ENCODE data around the gene RBP5.

Gene RBP5

DNA sequence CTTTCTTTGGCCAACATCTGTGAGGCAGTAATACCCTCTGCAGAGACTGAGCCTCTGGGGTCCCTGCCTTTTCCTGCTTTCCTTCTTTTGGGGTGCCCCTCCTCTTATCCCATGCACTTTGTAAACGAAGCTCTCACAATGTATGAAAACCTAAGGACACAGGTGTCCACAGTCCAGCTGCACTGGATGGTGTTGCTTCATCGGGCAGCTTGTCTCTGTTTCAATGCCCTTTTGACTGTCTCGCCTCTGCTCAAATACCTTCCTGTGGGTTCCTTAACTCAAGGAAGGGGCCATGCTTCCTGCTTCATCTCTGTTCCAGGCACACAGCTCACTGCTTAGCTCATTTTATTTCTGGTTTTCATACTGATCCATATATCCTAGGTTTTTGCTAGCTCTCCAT, 26.1 kb downstream of the RBP5 start:
- H3K4me1 Mint-ChIP-seq: peaks cover 31% of the 10 kb centered on the region
- no peaks in the 10 kb centered on the region for H3K27me3 Mint-ChIP-seq
- H3K9me3 Mint-ChIP-seq: peaks cover 13 to 16% of the 10 kb centered on the region in 2 donors
- ATAC-seq (no peak), DNase-seq (no peak)
- no peak overlapping the region for H3K4me3 Mint-ChIP-seq
- H3K27ac Mint-ChIP-seq: peak overlapping the region; percentile 29 to 85

DNA sequence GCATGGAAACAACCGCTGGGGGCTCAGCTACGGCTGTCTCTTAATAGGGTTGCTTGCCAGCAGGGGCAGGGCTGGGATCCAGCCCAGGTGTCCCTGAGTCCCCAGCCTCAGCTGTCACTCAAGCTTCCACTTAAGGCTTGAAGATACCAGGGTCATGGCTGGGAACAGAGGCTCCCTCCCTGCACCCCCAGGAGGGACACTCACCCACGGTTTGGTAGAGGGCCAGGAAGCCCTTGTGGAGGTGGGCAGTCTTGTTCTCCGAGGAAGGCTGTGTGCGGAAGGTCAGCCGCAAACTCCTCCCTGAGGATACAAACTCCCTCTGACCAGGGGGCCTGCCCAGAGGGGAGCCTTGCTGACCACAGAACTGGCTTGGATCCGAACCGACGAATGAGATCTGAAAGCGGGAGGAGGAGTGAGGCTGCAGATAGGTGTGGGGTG, 27.0 kb downstream of the RBP5 start:
- Mint-ChIP-seq H3K4me1 (peaks cover 30% of the 10 kb centered on the region), H3K4me3 (no peak overlapping the region), H3K9me3 (peaks cover 13 to 14% of the 10 kb centered on the region in 2 donors), H3K27ac (no peak overlapping the region), H3K27me3 (no peaks in the 10 kb centered on the region)
- ATAC-seq (no peak), DNase-seq (no peak)

DNA sequence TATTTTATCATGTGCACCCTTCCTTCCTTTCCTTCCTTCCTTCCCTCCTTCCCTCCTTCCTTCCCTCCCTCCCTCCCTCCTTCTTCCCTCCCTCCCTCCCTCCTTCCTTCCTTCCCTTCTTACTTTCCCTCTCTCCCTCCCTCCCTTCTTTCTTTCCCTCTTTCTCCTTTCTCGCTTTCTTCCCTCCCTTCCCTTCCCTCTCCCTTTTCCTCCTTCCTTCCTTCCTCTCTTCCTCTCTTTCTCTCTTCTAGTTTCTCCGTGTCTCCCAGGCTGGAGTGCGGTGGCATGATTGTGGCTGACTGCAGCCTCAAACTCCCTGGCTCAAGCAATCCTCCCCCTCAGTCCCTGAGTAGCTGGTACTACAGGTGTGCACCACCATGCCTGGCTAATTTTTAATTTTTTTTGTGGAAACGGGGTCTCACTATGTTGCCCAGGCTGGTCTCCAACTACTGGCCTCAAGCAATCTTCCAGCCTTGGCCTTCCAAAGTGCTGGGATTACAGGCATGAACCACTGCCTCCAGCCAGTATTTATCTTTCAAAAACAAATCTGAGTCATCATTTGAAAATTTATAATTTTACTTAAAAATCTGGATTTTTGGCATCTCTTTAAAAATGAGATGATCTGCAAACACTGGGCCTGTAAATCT, 27.5 kb downstream of the RBP5 start:
- H3K27ac Mint-ChIP-seq: peak overlapping the region in 1 of 2 donors; percentile 29

DNA sequence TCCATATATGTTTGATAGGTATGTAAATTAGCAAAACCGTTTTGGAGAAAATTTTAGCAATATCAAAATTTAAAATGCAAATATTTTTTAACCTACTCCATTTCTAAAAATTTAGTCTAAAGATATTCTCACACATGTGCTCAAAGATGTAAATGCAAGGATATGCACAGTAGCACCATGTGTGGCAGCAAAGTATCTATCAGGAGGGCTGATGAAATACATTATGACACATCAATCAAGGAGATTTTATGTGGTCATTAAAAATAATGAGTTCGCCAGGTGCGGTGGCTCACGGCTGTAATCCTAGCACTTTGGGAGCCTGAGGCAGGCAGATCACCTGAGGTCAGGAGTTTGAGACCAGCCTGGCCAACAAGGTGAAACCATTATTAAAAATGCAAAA, 28.4 kb downstream of the RBP5 start:
- DNase-seq (no peak), ATAC-seq (no peak)
- peaks cover 22% of the 10 kb centered on the region for H3K4me1 Mint-ChIP-seq
- H3K27ac Mint-ChIP-seq: no peak overlapping the region
- no peaks in the 10 kb centered on the region for H3K27me3 Mint-ChIP-seq
- H3K9me3 Mint-ChIP-seq: peaks cover 0 to under 1% of the 10 kb centered on the region in 2 donors
- no peak overlapping the region for H3K4me3 Mint-ChIP-seq

More for the DNA sequence above, 27.5 kb downstream of the RBP5 start:
- Mint-ChIP-seq H3K9me3 (peaks cover 9% of the 10 kb centered on the region in 2 donors), H3K4me1 (peaks cover 31% of the 10 kb centered on the region), H3K27me3 (no peaks in the 10 kb centered on the region), H3K4me3 (no peak overlapping the region)
- DNase-seq: no peak
- ATAC-seq: no peak

DNA sequence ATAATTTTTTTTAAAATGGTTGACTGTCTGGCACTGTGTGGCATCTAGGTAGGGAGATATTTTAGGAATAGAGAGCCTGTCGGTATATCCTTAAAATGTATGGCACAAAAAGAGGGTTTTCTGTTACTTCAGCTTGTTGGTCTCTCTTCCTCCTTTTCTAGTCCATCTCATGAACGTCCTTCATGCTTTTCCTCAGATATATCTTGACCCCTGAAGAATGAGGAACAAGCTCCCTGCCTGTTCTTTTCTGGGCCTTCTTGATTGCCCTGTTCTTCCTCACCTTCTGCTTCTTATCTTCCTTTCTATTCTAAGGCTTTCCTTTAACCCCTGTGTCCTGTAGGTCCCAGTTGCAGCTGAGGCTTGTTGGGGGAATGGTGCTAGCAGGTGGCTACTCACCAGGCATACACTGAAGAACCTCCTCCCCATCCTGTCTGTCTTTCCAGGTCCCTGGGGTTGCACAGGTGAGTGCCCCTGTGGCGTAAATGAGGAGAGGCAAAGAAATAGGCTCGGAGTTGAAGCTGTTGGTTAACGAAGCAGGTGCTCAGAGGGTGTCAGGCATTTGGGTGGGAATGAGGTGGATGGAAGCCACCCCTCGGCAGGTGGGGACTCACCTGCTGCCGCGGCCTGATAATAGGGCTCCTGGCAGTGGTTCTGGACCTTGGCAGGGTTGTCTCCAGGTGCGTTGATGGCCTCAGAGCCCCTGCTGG, 29.2 kb downstream of the RBP5 start:
- no peak overlapping the region for H3K4me3 Mint-ChIP-seq
- ATAC-seq (no peak), DNase-seq (no peak)
- H3K9me3 Mint-ChIP-seq: no peaks in the 10 kb centered on the region
- H3K4me1 Mint-ChIP-seq: peaks cover 21% of the 10 kb centered on the region
- H3K27ac Mint-ChIP-seq: no peak overlapping the region
- no peaks in the 10 kb centered on the region for H3K27me3 Mint-ChIP-seq

DNA sequence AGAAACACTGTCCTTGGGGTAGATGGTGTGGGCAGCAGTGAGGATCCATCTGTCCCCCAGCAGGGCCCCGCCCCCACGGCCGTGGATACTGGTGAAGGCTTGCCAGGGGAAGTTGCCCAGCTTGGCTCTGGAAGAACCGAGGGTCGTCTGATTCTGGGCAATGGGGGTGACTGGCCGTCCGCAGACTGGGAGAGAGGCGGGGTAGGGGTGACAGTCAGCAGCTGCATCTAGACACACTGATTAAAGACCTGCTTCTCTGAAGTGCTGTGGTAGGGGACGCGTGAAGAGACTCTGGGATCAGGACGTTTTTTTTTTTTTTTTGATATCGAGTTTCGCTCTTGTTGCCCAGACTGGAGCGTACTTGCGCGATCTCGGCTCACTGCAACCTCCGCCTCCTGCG, 31.7 kb downstream of the RBP5 start:
- no peak for ATAC-seq
- DNase-seq: no peak
- no peaks in the 10 kb centered on the region for H3K27me3 Mint-ChIP-seq
- no peak overlapping the region for H3K27ac Mint-ChIP-seq
- H3K9me3 Mint-ChIP-seq: no peaks in the 10 kb centered on the region
- H3K4me3 Mint-ChIP-seq: no peak overlapping the region
- H3K4me1 Mint-ChIP-seq: peaks cover 21% of the 10 kb centered on the region

DNA sequence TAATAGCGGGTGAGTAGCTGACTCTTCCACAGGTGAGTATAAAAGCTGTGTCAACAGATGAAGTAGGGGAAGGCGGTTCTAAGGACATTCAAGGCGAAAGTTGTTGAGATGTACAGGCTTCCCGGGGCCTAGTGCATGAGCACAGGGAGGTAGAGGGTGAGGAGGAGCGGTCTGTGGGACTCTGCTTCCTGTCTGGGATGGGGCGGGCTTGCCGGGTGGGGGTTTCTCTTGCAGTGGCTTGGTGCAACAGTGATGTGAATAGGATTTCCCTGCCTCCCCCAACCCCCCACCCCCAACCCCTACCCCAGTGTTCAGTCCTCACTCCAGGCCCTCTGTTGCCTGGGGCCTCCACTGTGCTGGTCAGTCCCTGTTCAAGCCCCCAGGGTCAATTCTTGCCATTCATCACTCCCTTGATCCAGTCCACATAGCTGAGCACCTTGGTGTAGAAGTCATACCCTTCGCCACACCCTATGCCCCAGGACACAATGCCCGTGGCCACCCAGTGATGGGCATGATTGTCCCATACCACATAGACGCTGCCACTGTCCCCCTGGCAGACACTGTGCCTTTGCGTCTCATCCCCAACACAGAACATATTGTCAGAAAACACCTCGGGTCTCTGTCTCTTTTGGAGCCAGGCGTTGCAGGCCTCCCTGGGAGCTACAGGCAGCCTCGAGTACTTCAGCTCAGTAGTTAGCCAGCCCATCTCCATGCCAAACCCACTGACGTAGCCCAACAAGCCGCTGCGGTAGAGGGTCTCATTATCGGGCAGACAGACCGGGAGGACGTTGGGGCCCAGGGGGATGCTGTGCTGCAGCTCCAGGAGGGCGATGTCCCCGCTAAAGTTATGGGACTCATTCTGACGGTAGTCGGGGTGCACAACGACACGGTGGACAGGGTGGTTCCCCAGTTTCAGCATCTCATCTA, 32.4 kb downstream of the RBP5 start:
- no peak for ATAC-seq

DNA sequence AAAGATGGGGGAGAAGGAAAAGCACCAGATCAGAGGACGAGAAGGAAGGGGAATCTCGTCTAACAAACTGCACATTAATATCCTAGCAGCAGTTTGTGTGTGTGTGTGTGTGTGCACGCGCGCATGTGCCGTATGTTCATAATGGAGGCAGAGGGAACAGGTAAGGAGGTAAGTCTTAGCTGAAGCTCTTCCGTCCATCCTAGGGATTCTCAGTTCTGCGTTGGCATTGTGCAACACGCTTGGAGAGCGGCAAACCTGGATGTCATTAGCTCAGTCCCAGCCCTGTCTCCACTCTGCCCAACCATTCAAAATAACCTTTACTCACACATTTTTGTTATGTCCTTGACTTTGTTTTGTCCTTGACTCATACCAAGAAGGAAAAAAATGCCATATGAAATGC, 34.8 kb downstream of the RBP5 start:
- no peaks in the 10 kb centered on the region for H3K27me3 Mint-ChIP-seq
- H3K4me3 Mint-ChIP-seq: no peak overlapping the region
- no peak overlapping the region for H3K27ac Mint-ChIP-seq
- H3K4me1 Mint-ChIP-seq: peaks cover 23% of the 10 kb centered on the region
- H3K9me3 Mint-ChIP-seq: no peaks in the 10 kb centered on the region
- DNase-seq (no peak), ATAC-seq (no peak)

More for the DNA sequence above, 32.4 kb downstream of the RBP5 start:
- no peaks in the 10 kb centered on the region for H3K27me3 Mint-ChIP-seq
- H3K4me3 Mint-ChIP-seq: no peak overlapping the region
- no peak for DNase-seq
- no peaks in the 10 kb centered on the region for H3K9me3 Mint-ChIP-seq
- H3K4me1 Mint-ChIP-seq: peaks cover 26% of the 10 kb centered on the region
- peak overlapping the region in 1 of 2 donors; percentile 77 for H3K27ac Mint-ChIP-seq

DNA sequence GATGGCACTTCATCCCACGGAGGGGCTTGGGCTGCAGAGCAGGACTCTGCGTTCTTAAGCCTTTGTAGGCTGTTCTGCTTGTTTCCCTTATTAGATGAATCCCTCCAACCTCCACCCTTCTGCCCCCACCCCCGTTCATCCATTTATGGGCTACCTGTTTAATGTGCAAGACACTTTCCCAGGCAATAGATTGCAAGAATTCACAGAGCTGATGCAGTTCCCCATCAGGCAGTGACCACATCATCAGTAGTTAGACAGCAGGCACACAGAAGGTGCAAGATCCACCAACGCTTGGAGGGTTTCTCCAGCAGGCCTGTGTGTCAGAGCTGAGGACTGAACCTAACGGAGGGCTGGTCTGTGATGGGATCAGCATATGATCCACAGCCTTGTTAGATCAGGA, 35.2 kb downstream of the RBP5 start:
- ATAC-seq (no peak), DNase-seq (no peak)
- Mint-ChIP-seq H3K9me3 (no peaks in the 10 kb centered on the region), H3K27ac (no peak overlapping the region), H3K4me3 (no peak overlapping the region), H3K4me1 (peaks cover 23% of the 10 kb centered on the region), H3K27me3 (no peaks in the 10 kb centered on the region)

DNA sequence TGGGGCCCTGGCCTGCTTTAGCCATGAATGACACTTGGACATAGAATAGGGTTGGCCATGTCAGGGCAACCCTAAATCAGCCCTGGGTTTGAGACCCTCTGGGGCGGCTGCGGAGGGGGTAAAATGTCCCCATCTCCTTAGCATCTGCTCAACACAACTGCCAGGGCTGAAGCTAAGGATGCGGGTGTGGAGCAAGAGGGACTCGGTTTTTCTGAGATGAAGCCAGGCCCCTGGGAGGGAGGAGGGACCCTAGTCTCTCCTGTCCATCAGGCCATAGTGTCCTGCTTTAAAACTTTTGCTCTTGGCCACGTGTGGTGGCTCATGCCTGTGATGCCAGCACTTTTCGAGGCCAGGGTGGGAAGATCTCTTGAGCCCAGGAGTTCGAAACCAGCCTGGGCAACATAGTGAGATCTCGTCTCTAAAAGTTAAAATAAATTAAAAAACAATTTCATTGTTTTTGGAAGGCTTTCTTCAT, 35.7 kb downstream of the RBP5 start:
- no peaks in the 10 kb centered on the region for H3K9me3 Mint-ChIP-seq
- no peak overlapping the region for H3K4me3 Mint-ChIP-seq
- H3K27ac Mint-ChIP-seq: no peak overlapping the region
- ATAC-seq: peak; percentile 3
- H3K4me1 Mint-ChIP-seq: peaks cover 23% of the 10 kb centered on the region
- DNase-seq: no peak
- no peaks in the 10 kb centered on the region for H3K27me3 Mint-ChIP-seq

DNA sequence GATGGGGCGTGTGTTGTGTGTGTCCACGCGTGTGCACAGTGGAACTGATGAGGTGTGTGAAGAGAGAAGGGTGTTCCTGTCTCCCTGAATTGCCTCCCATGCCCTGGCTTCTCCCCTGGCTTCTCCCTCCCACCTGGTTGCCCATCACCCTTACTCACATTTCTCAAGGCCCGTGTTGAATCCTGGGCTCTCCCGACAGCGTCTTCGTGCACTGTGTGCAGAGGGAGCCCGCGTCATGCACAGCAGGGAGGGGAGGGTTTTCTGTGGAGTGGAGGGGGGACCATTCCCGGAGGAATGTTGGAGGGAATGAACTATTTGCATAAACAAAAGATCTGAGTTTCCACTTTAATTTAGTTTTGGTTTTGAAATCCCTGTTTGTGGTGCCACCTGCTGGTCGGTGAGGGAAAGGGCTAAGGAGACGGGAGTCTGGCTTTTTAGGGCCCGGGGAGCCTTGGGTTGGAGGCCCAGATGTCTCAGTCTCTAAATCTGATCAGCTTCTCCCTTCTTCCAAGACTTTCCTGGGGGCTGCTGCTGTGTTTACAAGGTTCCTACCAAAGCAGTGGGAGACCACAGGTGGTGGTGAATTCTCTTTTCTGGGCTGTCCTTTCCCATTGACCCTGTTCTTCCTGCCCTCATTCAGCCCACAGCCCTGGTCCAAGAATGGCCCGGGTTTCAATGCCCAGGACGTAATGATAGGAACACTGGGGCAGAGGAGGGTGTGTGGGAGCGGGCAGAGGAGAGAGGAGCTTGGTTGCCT, 36.3 kb downstream of the RBP5 start, which contains the start of gene C1R:
Gene C1R (minus strand): TSS at position 217 of the 757 bp plus-strand sequence. CDS start 57 bp downstream, at position 160.
- Mint-ChIP-seq H3K27ac (peak within 1 kb of the TSS; percentile 90 to 91), H3K4me3 (peak within 1 kb of the TSS; percentile 87 to 88), H3K4me1 (peaks cover 23% of the 10 kb centered on the region), H3K27me3 (no peaks in the 10 kb centered on the region), H3K9me3 (no peaks in the 10 kb centered on the region)
- DNase-seq: peak; percentile 57 to 65
- ATAC-seq: peak; percentile 77

DNA sequence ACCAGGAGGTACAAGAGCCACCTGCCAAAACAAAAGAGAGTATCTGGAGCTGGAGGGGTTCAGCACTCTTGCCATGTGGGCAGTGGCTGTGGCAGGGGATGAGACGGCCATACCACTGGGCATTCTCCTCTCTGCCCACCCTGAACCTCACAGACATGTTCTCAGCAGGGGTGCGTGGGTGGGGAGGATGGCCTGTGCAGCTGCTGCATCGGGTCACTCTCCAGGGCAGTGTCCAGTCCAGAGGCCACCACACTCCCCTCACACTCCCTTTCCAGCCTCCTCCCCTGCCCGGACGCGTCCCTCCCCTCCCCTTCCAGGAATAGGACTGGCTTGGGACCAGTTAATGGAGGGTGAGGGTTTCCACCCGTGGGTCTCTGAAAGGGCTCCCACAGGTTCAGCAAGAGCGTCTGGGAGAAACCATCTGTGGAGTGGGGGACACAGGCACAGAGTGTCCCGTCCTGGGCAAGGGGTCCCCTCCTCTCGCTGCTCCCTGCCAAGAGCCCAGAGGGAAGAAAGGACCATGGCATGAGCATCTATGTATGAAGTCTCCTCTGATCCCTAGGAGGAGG, 36.9 kb downstream of the RBP5 start:
- DNase-seq (no peak), ATAC-seq (peak; percentile 13)
- no peaks in the 10 kb centered on the region for H3K9me3 Mint-ChIP-seq
- peak overlapping the region; percentile 90 to 91 for H3K27ac Mint-ChIP-seq
- peak overlapping the region; percentile 87 to 88 for H3K4me3 Mint-ChIP-seq
- peaks cover 23% of the 10 kb centered on the region for H3K4me1 Mint-ChIP-seq
- no peaks in the 10 kb centered on the region for H3K27me3 Mint-ChIP-seq

DNA sequence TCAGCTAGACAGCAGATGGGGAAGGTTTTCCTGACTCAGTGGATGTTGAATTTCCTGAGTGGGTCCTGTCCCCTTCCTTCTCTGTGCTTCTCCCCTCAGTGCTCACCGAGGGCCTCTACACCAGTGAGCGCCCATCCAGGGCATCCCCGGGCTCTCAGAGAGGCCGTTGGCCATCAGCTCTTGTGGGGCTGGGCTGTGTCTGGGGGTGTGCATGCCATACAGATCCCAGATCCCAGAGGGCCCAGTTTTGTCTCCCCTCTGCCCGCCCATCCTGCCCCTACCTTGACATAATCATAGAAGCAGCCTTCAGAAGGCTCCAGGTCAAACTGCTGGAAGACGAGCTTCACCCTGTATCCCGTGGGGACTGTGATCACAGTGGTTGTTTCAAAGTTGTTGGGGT, 37.5 kb downstream of the RBP5 start:
- peaks cover 17% of the 10 kb centered on the region for H3K4me1 Mint-ChIP-seq

DNA sequence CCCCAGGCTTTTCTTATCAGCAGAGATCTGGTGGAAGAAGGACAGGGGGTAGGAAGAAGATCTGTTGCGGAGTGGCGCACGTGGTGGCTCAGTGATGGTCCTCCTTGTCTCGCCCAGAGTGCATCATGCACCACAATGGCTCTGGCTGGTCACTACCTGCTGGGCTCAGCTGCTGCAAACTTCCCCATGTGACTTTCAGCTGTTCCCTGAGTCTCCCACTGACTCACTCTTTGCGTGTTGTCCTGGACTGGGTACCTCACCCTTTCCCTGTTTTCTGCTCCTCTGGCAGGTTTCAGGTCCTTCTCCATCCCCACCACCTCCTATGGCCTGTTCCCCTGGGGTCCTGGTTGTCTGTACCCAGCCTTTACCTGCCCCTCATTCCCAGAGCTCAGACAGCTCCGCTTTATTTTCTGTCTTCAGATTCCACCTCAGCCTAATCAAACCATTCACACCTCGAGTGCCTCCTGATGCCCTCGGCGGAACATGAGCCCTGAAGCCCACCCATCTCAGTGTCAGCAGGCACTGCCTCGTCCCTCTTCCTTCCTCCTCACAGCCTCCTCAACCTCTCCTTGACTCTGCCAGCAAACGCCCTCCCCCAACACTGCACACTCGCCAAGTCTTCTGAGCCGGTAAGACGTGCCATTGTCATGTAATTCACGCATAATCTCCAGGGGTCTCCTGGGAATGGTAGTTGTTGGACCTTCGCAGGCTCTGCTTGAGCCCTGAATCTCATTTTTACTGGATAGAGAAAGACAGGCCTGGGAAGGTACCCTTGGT, 38.3 kb downstream of the RBP5 start:
- Mint-ChIP-seq H3K4me3 (no peak overlapping the region), H3K4me1 (peaks cover 17% of the 10 kb centered on the region), H3K27me3 (no peaks in the 10 kb centered on the region), H3K9me3 (no peaks in the 10 kb centered on the region), H3K27ac (no peak overlapping the region)
- ATAC-seq (no peak), DNase-seq (no peak)

More for the DNA sequence above, 37.5 kb downstream of the RBP5 start:
- Mint-ChIP-seq H3K27me3 (no peaks in the 10 kb centered on the region), H3K9me3 (no peaks in the 10 kb centered on the region), H3K4me3 (peak overlapping the region; percentile 43 to 54), H3K27ac (peak overlapping the region in 1 of 2 donors; percentile 50)
- ATAC-seq (no peak), DNase-seq (no peak)
